HL-60 (cell line): ENCODE data around the gene FCRL4.

Experiments
- DNase-seq, 2 experiments: peaks; one replicate each; pipeline ENCODE4 v3.0.0-alpha.2; 2010 to 2020; ENCODE audit warnings: low read depth in 1 of 2, low spot score in 1 of 2
- H3K27ac ChIP-seq: fragments of 250-450 bp; sonication (Bioruptor Pico); replicated peaks from 2 replicates; pipeline ENCODE4 v1.5.1; 2020; ENCODE audit warnings: mild to moderate bottlenecking, moderate library complexity
- H3K27me3 ChIP-seq: fragments of 250-450 bp; sonication (Bioruptor Pico); 2 replicates; pipeline ENCODE4 v1.5.1; 2021; ENCODE audit warnings: mild to moderate bottlenecking, moderate library complexity; ENCODE audit not compliant: insufficient read depth, poor library complexity, severe bottlenecking
- H3K4me3 ChIP-seq: replicated peaks from 2 replicates; pipeline ENCODE4 v1.5.1; 2011; ENCODE audit warnings: mild to moderate bottlenecking, control low read depth, low read length; ENCODE audit not compliant: insufficient read depth
- CTCF ChIP-seq: IDR thresholded peaks from one replicate; pipeline ENCODE4 v1.5.1; 2011; ENCODE audit warnings: low read length, control low read depth, inconsistent platforms; ENCODE audit not compliant: insufficient read depth
- GABPA ChIP-seq: IDR thresholded peaks from 2 replicates; pipeline ENCODE4 v1.6.1; 2012; ENCODE audit warnings: low read depth
- POLR2AphosphoS5 ChIP-seq: IDR thresholded peaks from 2 replicates; pipeline ENCODE4 v1.6.1; 2012; ENCODE audit warnings: low read depth
- REST ChIP-seq: IDR thresholded peaks from 2 replicates; pipeline ENCODE4 v1.6.1; 2012; ENCODE audit warnings: low read depth; ENCODE audit not compliant: insufficient replicate concordance
- SPI1 ChIP-seq: IDR thresholded peaks from 2 replicates; pipeline ENCODE4 v1.6.1; 2012; ENCODE audit warnings: low read depth, mild to moderate bottlenecking, borderline replicate concordance

The FCRL4 gene

GRCh38 chr1:157577420-157577819, 20.5 kb downstream of the FCRL4 start:
- Histone ChIP-seq H3K27ac (no peak overlapping the region), H3K27me3 (no peaks in the 10 kb centered on the region), H3K4me3 (no peak overlapping the region)
- peak in 1 of 2 experiments; percentile 24 for DNase-seq
- no peak for TF ChIP-seq REST
- no peak for TF ChIP-seq SPI1
- TF ChIP-seq CTCF = no peak
- no peak for TF ChIP-seq GABPA
- no peak for TF ChIP-seq POLR2AphosphoS5

- no peak for DNase-seq
- no peak overlapping the region for H3K4me3 ChIP-seq
- H3K27ac ChIP-seq = no peak overlapping the region
- TF ChIP-seq REST = no peak
- no peak for TF ChIP-seq SPI1
- TF ChIP-seq CTCF = no peak
- no peak for TF ChIP-seq POLR2AphosphoS5
- TF ChIP-seq GABPA = no peak
- no peaks in the 10 kb centered on the region for H3K27me3 ChIP-seq
These were observed 22.1 kb downstream of the FCRL4 start for GRCh38 chr1:157575744-157576143.

GRCh38 chr1:157574836-157575235, 23.0 kb downstream of the FCRL4 start:
- DNase-seq = no peak
- no peak overlapping the region for H3K4me3 ChIP-seq
- TF ChIP-seq POLR2AphosphoS5 (no peak), CTCF (no peak), GABPA (no peak), SPI1 (no peak)
- H3K27me3 ChIP-seq = no peaks in the 10 kb centered on the region
- no peak overlapping the region for H3K27ac ChIP-seq
